Measurements from ENCODE around the gene RMI2. TPM values are rescaled to one million over a fixed set of nuclear protein-coding genes. Genes with fewer than 3 reads are reported as not detected.

RMI2 gene
- total RNA-seq, 1 donor from 2014 or later = 10.5 TPM

DNA sequence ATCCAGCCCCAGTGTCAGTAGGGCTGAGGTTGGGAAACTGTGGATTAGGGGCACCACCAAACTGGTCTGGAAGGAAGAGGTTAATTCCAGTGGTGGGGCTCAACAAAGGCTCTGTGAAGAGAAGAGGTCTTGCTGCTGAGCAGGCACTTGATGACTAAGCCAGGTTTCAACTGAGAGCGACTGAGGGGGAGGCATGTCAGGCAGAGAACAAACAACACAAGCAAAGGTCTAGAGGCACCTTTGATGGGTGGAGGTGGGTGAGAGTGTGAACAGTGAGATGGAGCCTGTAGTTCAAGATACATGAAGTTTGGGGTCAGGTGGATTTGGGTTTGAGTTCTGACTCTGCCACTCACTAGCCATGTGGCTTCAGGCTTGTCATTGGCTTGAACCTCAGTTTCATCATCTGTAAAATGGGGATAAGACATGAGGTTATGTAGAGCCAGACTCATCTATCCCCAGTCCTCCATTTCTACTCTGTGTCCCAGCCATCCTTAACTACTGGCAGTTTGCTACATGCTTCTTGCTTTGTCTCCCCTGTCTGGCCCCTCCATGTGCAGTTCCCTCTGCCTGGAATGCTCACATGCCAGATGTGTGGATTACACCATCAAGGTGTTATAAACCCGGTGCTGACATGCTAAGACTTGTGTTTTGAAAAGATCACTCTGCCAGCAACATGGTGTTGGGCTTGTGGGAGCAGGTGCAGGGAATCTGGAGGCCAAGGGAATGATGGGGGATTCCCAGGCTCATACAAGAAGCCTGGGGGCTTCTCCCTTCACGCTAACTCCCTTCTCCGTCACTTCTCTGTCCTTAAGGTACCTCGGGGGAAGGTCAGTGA, 3.0 kb upstream of the RMI2 start:
- DNase-seq (ENCODE audit: low spot score) = no peak
- no peaks in the 10 kb centered on the region for H3K9me3 Mint-ChIP-seq (ENCODE audit: unreplicated experiment)
- no peak overlapping the region for H3K27ac Mint-ChIP-seq (ENCODE audit: unreplicated experiment)
- peaks cover 5% of the 10 kb centered on the region for H3K27me3 Mint-ChIP-seq (ENCODE audit: unreplicated experiment)
- no peaks in the 10 kb centered on the region for H3K36me3 Mint-ChIP-seq (ENCODE audit: low read depth, unreplicated experiment)
- peaks cover 4% of the 10 kb centered on the region for H3K4me1 Mint-ChIP-seq (ENCODE audit: unreplicated experiment)
- TF ChIP-seq, protein P1, sequence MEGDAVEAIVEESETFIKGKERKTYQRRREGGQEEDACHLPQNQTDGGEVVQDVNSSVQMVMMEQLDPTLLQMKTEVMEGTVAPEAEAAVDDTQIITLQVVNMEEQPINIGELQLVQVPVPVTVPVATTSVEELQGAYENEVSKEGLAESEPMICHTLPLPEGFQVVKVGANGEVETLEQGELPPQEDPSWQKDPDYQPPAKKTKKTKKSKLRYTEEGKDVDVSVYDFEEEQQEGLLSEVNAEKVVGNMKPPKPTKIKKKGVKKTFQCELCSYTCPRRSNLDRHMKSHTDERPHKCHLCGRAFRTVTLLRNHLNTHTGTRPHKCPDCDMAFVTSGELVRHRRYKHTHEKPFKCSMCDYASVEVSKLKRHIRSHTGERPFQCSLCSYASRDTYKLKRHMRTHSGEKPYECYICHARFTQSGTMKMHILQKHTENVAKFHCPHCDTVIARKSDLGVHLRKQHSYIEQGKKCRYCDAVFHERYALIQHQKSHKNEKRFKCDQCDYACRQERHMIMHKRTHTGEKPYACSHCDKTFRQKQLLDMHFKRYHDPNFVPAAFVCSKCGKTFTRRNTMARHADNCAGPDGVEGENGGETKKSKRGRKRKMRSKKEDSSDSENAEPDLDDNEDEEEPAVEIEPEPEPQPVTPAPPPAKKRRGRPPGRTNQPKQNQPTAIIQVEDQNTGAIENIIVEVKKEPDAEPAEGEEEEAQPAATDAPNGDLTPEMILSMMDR (IDR thresholded peaks at IDR 0.05; ENCODE audit: unreplicated experiment) = no peak
- H3K4me3 Mint-ChIP-seq (ENCODE audit: unreplicated experiment) = no peak overlapping the region

DNA sequence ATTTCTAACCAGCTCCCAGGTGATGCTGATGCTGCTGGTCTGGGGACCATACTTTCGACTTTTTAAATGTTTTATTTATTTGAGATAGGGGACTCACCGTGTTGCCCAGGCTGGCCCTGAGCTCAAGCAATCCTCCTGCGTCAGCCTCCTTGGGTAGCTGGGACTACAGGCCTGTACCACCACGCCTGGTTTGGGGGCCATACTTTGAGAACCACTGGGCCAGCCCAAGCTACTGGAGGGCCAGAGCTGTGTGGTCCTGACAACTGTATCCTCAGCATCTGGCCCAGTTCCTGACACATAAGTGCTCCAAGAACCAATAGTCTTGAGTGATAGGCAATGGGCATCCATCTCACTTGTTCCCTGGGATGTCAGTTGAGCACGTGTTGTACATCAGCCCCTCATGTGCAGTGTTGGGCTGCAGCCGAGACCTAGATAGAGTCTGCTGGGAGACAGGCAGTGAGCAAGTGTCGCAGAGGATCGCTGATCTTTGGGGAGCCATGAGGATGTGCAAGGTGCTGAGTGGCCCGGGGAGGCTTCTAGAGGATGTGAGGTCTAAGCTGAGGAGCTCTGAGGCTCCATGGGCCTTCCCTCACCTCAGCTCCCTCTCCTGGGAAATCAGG, 1.6 kb downstream of the RMI2 start:
- no peaks in the 10 kb centered on the region for H3K36me3 Mint-ChIP-seq (ENCODE audit: low read depth, unreplicated experiment)

DNA sequence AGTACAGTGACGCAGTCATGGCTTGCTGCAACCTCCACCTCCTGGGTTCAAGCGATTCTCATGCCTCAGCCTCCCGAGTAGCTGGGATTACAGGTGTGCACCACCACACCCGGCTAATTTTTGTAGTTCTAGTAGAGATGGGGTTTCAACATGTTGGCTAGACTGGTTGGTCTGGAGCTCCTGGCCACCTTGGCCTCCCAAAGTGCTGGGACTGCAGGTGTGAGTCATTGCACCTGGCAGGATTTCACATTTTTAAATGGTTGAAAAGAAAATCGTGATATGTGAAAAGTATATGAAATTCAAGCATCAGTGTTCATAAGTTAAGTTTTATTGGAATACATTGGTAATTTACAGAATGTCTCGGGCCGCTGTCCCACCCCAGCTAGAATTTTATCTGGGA, 2.6 kb downstream of the RMI2 start:
- no peaks in the 10 kb centered on the region for H3K27me3 Mint-ChIP-seq (ENCODE audit: unreplicated experiment)
- peaks cover 4% of the 10 kb centered on the region for H3K4me1 Mint-ChIP-seq (ENCODE audit: unreplicated experiment)
- H3K9me3 Mint-ChIP-seq (ENCODE audit: unreplicated experiment) = no peaks in the 10 kb centered on the region

More for the DNA sequence above, 1.6 kb downstream of the RMI2 start:
- TF ChIP-seq, protein P1 (IDR thresholded peaks at IDR 0.05; ENCODE audit: unreplicated experiment) = no peak
- H3K4me1 Mint-ChIP-seq (ENCODE audit: unreplicated experiment) = peaks cover 4% of the 10 kb centered on the region
- DNase-seq (ENCODE audit: low spot score) = no peak
- no peak overlapping the region for H3K27ac Mint-ChIP-seq (ENCODE audit: unreplicated experiment)
- peak overlapping the region; percentile 25 for H3K4me3 Mint-ChIP-seq (ENCODE audit: unreplicated experiment)
- H3K27me3 Mint-ChIP-seq (ENCODE audit: unreplicated experiment) = peaks cover 2% of the 10 kb centered on the region
- no peaks in the 10 kb centered on the region for H3K9me3 Mint-ChIP-seq (ENCODE audit: unreplicated experiment)

DNA sequence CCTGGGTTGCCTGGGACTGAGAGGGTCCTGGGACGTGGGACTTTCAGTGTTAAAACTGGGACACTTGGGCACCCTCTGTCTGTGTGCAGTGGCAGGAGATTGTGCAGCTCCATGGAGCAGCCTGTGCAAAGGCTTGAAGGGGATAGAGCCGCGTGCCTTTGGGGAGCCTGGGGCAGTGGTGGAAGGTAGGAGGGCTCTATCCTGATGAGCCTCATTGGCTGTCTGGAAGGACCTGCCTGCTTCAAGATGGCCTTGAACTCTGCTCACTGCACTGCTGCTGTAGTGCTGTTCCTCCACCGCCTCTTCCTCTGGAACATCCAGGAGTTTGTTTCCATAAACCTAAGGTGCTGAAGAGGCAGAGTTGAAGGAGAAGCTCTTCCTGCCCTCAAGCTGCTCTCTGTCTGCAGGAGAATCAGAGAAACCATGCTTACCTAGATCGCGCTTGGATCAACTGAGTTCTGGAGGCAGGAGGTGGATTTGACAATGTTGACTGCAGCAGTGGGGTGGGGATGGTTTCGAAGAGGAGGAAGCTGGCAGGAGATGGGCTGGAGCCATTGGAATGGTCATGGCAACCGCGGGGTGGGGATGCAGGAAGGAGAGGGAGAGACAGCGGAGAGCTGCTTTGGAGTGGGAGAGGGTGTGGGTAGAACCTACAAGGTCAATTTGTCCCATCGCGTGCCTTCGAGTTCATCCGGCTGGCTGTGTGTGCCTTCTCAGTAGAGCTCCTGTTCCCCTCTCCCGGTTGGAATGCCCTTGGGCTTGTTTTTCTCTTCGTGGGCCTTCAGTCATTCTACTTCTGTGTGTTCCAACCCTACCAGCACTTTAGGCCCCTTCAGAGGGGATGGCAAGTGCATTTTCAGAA, 3.7 kb downstream of the RMI2 start:
- no peaks in the 10 kb centered on the region for H3K27me3 Mint-ChIP-seq (ENCODE audit: unreplicated experiment)
- H3K36me3 Mint-ChIP-seq (ENCODE audit: low read depth, unreplicated experiment) = no peaks in the 10 kb centered on the region
- H3K27ac Mint-ChIP-seq (ENCODE audit: unreplicated experiment) = no peak overlapping the region
- TF ChIP-seq, protein P1 (IDR thresholded peaks at IDR 0.05; ENCODE audit: unreplicated experiment) = no peak
- no peak overlapping the region for H3K4me3 Mint-ChIP-seq (ENCODE audit: unreplicated experiment)
- no peaks in the 10 kb centered on the region for H3K9me3 Mint-ChIP-seq (ENCODE audit: unreplicated experiment)
- DNase-seq (ENCODE audit: low spot score) = no peak
- H3K4me1 Mint-ChIP-seq (ENCODE audit: unreplicated experiment) = peaks cover 4% of the 10 kb centered on the region

More for the DNA sequence above, 2.6 kb downstream of the RMI2 start:
- Mint-ChIP-seq H3K4me3 (ENCODE audit: unreplicated experiment) (no peak overlapping the region), H3K36me3 (ENCODE audit: low read depth, unreplicated experiment) (no peaks in the 10 kb centered on the region), H3K27ac (ENCODE audit: unreplicated experiment) (no peak overlapping the region)
- TF ChIP-seq, protein P1 (IDR thresholded peaks at IDR 0.05; ENCODE audit: unreplicated experiment) = no peak
- no peak for DNase-seq (ENCODE audit: low spot score)
